ENCODE data around the gene ZAP70.

GRCh38 chr2:97759727-97760407 lies 46.5 kb downstream of the ZAP70 start:
- TF ChIP-seq CTCF (IDR thresholded peaks at IDR 0.05) (no peak), POLR2A (IDR thresholded peaks at IDR 0.05) (no peak), POLR2AphosphoS5 (IDR thresholded peaks at IDR 0.05) (no peak), EP300 (IDR thresholded peaks at IDR 0.05) (no peak)

Measured in gastroesophageal sphincter (tissue), 3 donors.